ENCODE measurements around the gene IL23R.

DNA sequence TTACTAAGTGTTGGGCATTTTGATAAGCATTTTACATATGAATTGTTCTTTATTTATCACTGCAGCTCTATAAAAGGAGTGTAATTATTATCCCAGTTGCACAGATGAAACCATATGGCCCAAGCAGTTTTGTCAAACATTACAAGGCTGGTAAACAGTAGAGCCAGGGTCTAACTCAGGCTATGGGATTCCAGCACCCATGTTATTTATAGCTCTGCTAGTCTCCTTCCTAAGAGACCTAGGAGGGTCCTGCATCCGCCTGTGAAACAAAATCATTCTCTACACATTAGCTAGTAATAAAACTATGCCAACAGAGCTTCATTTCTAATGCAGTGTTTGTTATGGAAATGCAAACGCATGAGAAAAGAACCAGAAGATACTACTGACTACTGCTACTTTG lies 58.6 kb downstream of the IL23R start:
- TF ChIP-seq CTCF (conservative IDR thresholded peaks at IDR 0.05; ENCODE audit: low read length) (no peak), EZH2phosphoT487 (IDR thresholded peaks at IDR 0.05; ENCODE audit: borderline replicate concordance, low read depth, low read length) (no peak)

All from OCI-LY7 (cell line).